Activated B cell treated with CpG ODN at 0.5 μM for 24 hours (primary cell): ENCODE results near the gene IFRD2. TPM values are rescaled to one million over a fixed set of nuclear protein-coding genes. Genes with fewer than 3 reads are reported as not detected.

Experiments
- ATAC-seq: fragments of 200-7000 bp; cut with Tn5 transposase; one replicate; pipeline ENCODE4 v1.10.0; 2021; ENCODE audit warnings: low read depth, mild to moderate bottlenecking, moderate library complexity
- CTCF ChIA-PET: fragments of 350-600 bp; sonication (Branson Sonifier 250); formaldehyde crosslinking; loops from one replicate; lab custom pipeline; 2021; ENCODE audit warnings: antibody characterized with exemption; lab: Charles Lee
- POLR2A ChIA-PET: fragments of 350-600 bp; sonication (Branson Sonifier 250); formaldehyde crosslinking; loops from one replicate; lab custom pipeline; 2021; ENCODE audit warnings: antibody characterized with exemption; lab: Charles Lee
- DNase-seq: peaks from one replicate; pipeline ENCODE4 v3.0.0; 2022
- H3K27ac Mint-ChIP-seq: one replicate; pipeline ENCODE4 v1.8.0; 2020; ENCODE audit warnings: mixed read lengths
- H3K27me3 Mint-ChIP-seq: one replicate; pipeline ENCODE4 v1.8.0; 2021; ENCODE audit warnings: mixed read lengths
- H3K36me3 Mint-ChIP-seq: one replicate; pipeline ENCODE4 v1.8.0; 2021; ENCODE audit warnings: low read depth, mixed read lengths
- H3K4me1 Mint-ChIP-seq: one replicate; pipeline ENCODE4 v1.8.0; 2021; ENCODE audit warnings: mixed read lengths
- H3K4me3 Mint-ChIP-seq: one replicate; pipeline ENCODE4 v1.8.0; 2020; ENCODE audit warnings: mild to moderate bottlenecking, mixed read lengths
- H3K9me3 Mint-ChIP-seq: one replicate; pipeline ENCODE4 v1.8.0; 2020; ENCODE audit warnings: mixed read lengths
- intact Hi-C: fragments of 100-400 bp; cut with micrococcal nuclease; formaldehyde crosslinking; loops from one replicate; pipeline ENCODE4 v1.15.1; 2024
- total RNA-seq: library from RNA; stranded (reverse); gene quantifications from 2 replicates; pipeline ENCODE4 v1.2.3, GENCODE V29; 2022
- TF ChIP-seq, protein P1 (sequence below): fragments of 200-600 bp; IDR thresholded peaks from one replicate; pipeline ENCODE4 v1.8.0; 2022; ENCODE audit warnings: antibody characterized with exemption, mild to moderate bottlenecking

IFRD2 gene
- total RNA-seq, 1 donor from 2014 or later: 105 TPM

DNA sequence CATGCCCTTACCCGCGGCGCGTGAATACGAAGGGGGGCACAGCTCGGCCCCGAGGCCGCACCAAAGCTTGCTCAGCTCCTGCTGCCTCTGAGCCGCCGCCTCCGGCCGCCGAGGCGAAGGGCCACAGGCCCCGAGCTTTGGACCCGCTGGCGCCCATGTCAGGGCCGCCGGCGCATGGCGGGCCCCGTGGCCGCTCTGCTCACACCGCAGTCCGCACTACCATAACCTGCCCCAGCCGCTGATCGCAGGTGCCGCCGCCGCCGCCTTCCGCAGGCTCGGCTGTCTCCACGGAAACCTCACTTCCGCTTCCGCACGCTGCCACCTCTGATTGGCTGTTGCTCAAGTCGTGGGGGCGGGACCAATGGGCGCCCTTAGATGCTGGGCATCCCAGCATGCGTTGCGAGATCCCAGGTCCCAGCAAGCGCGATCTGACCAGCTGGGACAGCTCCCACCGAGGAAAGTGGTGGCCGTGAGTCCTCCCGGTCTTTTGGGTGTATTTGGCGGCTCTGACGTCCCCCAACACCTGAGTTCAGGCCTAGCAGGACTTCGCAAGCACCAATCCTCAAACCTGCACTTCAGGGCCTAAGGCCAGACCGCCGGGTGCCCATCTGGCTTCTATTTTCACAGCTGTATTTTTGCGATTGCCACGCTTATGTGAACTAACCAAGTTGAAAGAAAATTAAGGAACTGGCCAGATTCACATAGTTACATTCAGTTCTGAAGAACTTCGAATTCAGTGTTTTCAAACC, 35.9 kb upstream of the IFRD2 start, which contains the start of gene TUSC2:
TUSC2 (minus strand) TSS at position 281 of the 749 bp plus-strand sequence; CDS start at position 157, 124 bp downstream.
- ATAC-seq (peak; percentile 96), DNase-seq (peak; percentile 91)
- intact Hi-C loops: loop anchor here (1.0 to 2.0 kb wide), 3 partner anchors 9 to 91 kb away; partner anchors contain the start of genes GNAI2 and TMEM115
- Mint-ChIP-seq H3K36me3 (peaks cover 51% of the 10 kb centered on the region), H3K27ac (peak within 1 kb of the TSS; percentile 84), H3K4me1 (peaks cover 25% of the 10 kb centered on the region), H3K27me3 (no peaks in the 10 kb centered on the region), H3K4me3 (peak within 1 kb of the TSS; percentile 92), H3K9me3 (no peaks in the 10 kb centered on the region)
- TF ChIP-seq, protein P1, sequence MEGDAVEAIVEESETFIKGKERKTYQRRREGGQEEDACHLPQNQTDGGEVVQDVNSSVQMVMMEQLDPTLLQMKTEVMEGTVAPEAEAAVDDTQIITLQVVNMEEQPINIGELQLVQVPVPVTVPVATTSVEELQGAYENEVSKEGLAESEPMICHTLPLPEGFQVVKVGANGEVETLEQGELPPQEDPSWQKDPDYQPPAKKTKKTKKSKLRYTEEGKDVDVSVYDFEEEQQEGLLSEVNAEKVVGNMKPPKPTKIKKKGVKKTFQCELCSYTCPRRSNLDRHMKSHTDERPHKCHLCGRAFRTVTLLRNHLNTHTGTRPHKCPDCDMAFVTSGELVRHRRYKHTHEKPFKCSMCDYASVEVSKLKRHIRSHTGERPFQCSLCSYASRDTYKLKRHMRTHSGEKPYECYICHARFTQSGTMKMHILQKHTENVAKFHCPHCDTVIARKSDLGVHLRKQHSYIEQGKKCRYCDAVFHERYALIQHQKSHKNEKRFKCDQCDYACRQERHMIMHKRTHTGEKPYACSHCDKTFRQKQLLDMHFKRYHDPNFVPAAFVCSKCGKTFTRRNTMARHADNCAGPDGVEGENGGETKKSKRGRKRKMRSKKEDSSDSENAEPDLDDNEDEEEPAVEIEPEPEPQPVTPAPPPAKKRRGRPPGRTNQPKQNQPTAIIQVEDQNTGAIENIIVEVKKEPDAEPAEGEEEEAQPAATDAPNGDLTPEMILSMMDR: no peak
- POLR2A ChIA-PET: interaction anchor here (0.6 to 9.7 kb wide), 13 partner anchors 10 to 399 kb away, joined by 3 to 167 read pairs (median 4); partner anchors contain the start of genes CYB561D2, HYAL3, MON1A and NAA80
- CTCF ChIA-PET: interaction anchor here (1.2 kb wide), 1 partner anchor 9 kb away, joined by 4 read pairs; no protein-coding TSS in a partner anchor

DNA sequence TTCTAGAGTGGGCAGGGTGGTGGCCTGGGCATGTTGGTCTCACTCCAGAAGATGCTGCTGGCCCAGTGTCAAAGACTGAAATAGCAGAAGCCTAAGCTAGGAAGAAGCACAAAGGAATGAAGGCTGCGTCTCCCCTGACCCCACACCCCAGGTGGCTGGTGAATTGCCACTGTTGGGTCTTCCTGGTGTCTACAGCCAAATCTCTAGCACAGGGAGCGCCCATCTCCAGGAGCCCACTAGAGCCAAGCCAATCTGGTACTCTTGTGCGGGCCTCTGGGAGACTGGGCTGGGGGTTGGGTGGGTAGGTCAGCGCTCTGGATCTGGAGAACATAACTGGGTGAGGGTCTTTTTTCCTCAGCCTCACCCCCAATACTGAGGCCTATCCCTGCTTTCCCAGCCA, 34.9 kb upstream of the IFRD2 start:
- DNase-seq (no peak), ATAC-seq (no peak)
- Mint-ChIP-seq H3K36me3 (peaks cover 49% of the 10 kb centered on the region), H3K9me3 (no peaks in the 10 kb centered on the region), H3K4me3 (peak overlapping the region; percentile 92), H3K27me3 (no peaks in the 10 kb centered on the region), H3K27ac (peak overlapping the region; percentile 46), H3K4me1 (peaks cover 25% of the 10 kb centered on the region)
- ChIA-PET CTCF (no interaction called here), POLR2A (interaction anchor here (0.6 to 9.7 kb wide), 8 partner anchors 11 to 387 kb away, joined by 3 to 167 read pairs (median 4); partner anchors contain the start of genes CYB561D2, HYAL3, NAA80 and NPRL2)
- TF ChIP-seq, protein P1: no peak
- intact Hi-C loops: no loop called here

DNA sequence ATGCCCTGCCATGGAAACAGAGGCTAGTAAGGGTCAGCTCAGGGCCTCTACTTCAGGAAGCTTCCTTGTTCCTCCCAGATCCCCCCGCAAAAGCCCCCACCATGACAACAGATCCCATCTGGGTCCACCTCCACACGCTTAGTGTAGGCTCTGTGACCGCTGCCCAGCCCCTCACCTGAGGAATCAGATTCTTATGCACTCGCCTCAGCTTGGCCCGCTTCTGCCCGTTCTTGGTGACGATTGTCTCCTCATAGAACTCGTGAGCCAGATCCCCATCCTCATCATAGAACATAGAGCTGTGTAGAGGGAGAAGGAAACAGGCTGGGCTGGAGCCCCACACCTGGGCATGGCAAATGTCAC, 33.9 kb upstream of the IFRD2 start:
- TF ChIP-seq, protein P1: no peak
- Mint-ChIP-seq H3K4me3 (peak overlapping the region; percentile 53), H3K36me3 (peaks cover 41% of the 10 kb centered on the region), H3K27me3 (no peaks in the 10 kb centered on the region), H3K27ac (no peak overlapping the region), H3K9me3 (no peaks in the 10 kb centered on the region), H3K4me1 (peaks cover 25% of the 10 kb centered on the region)
- intact Hi-C loops: no loop called here
- DNase-seq: no peak
- ChIA-PET CTCF (no interaction called here), POLR2A (interaction anchor here (0.9 to 9.7 kb wide), 2 partner anchors 12 to 25 kb away, joined by 3 to 167 read pairs; partner anchors contain the start of genes CYB561D2, NPRL2 and RASSF1)
- ATAC-seq: no peak

DNA sequence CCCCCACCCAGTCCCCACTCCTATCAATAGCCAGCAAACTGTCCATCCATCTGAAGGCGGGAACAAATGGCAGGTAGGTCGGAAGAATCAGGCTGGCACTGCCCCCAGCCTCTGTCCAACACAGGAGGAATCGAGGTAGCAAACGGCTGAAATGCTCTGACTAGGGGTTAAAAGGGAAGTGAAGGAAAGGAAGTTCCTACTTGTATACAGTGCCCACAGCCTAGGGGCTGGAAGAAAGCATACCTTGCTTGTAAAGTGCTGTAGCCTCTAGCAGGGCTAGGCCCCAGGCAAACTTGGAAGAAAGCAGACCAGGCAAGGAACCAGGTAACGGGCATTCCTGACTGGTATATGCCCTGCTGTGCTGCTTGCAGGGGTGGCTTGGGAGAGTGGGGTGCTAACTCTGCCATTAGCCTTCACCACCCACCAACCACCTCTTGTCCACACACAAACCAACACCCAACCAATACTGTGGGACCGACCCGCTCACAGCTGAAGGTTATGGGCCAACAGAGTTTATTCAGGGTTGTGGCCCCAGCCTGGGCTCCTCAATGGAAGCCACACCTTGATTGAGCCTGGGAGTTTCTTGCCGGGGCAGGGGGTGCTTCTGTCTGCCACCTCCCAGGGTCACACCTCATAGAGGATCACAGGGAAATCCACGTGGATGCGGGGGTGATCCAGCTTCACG, 33.4 kb upstream of the IFRD2 start:
- intact Hi-C loops: no loop called here
- DNase-seq: no peak
- Mint-ChIP-seq H3K27me3 (no peaks in the 10 kb centered on the region), H3K36me3 (peaks cover 36% of the 10 kb centered on the region), H3K27ac (no peak overlapping the region), H3K9me3 (no peaks in the 10 kb centered on the region), H3K4me1 (peaks cover 26% of the 10 kb centered on the region), H3K4me3 (peak overlapping the region; percentile 7)
- ChIA-PET CTCF (interaction anchor here (2.2 kb wide), 1 partner anchor 11 kb away, joined by 9 read pairs; no protein-coding TSS in a partner anchor), POLR2A (interaction anchor here (0.9 to 9.7 kb wide), 2 partner anchors 13 to 25 kb away, joined by 3 to 167 read pairs; partner anchors contain the start of genes CYB561D2, NPRL2 and RASSF1)
- ATAC-seq: no peak
- TF ChIP-seq, protein P1: no peak
